ENCODE results near the gene ABCC3. TPM values are rescaled to one million over a fixed set of nuclear protein-coding genes. Genes with fewer than 3 reads are reported as not detected.
"Not testable (repeated sequence)": the region's sequence is repeated elsewhere in the genome, so short reads cannot be mapped to it uniquely, and the experiment has no call there.

The ABCC3 gene
- total RNA-seq, 4 donors from 2014 or later = 190 to 683 (median 305) TPM

GRCh38 chr17:50719144-50719923 lies 84.7 kb downstream of the ABCC3 start, which contains the start of gene LUC7L3:
Gene LUC7L3 (plus strand): TSS chr17:50719603. CDS start chr17:50719733, 130 bp downstream.
- no peaks in the 10 kb centered on the region for H3K27me3 ChIP-seq
- H3K36me3 ChIP-seq = no peaks in the 10 kb centered on the region

GRCh38 chr17:50719924-50720794 lies 85.5 kb downstream of the ABCC3 start:
- TF ChIP-seq CTCF (IDR thresholded peaks at IDR 0.05) (no peak), POLR2A (IDR thresholded peaks at IDR 0.05) (no peak)
- H3K36me3 ChIP-seq = no peaks in the 10 kb centered on the region
- H3K4me3 ChIP-seq = peak overlapping the region; percentile 73 to 96 (median 86)
- no peaks in the 10 kb centered on the region for H3K27me3 ChIP-seq
- peaks cover 0 to 38% (median 13%) of the 10 kb centered on the region in 4 donors for H3K4me1 ChIP-seq
- H3K27ac ChIP-seq = peak overlapping the region; percentile 93 to 98 (median 96)
- no peaks in the 10 kb centered on the region for H3K9me3 ChIP-seq
- no peak for DNase-seq

More at GRCh38 chr17:50719144-50719923, 84.7 kb downstream of the ABCC3 start, which contains the start of gene LUC7L3:
- H3K4me3 ChIP-seq = peak within 1 kb of the TSS; percentile 73 to 96 (median 86)
- DNase-seq = peak; percentile 89 to 97 (median 96)
- TF ChIP-seq CTCF (IDR thresholded peaks at IDR 0.05) (no peak), POLR2A (IDR thresholded peaks at IDR 0.05) (peak; percentile 69 to 81)
- no peaks in the 10 kb centered on the region for H3K9me3 ChIP-seq
- H3K4me1 ChIP-seq = peaks cover 0 to 30% (median 13%) of the 10 kb centered on the region in 4 donors
- H3K27ac ChIP-seq = peak within 1 kb of the TSS; percentile 93 to 98 (median 96)

- TF ChIP-seq CTCF (IDR thresholded peaks at IDR 0.05) (no peak), POLR2A (IDR thresholded peaks at IDR 0.05) (no peak)
- H3K9me3 ChIP-seq = no peaks in the 10 kb centered on the region
- DNase-seq = no peak
- H3K4me1 ChIP-seq = peaks cover 8 to 51% (median 18%) of the 10 kb centered on the region in 4 donors
- H3K4me3 ChIP-seq = peak overlapping the region; percentile 73 to 96 (median 86)
- H3K36me3 ChIP-seq = no peaks in the 10 kb centered on the region
- H3K27me3 ChIP-seq = no peaks in the 10 kb centered on the region
- peak overlapping the region in 3 of 4 donors; percentile 45 to 94 (median 93) for H3K27ac ChIP-seq
These were observed 86.7 kb downstream of the ABCC3 start for GRCh38 chr17:50721194-50722010.

GRCh38 chr17:50722746-50723145 lies 88.1 kb downstream of the ABCC3 start:
- Histone ChIP-seq H3K4me1 (peaks cover 8 to 64% (median 28%) of the 10 kb centered on the region in 4 donors), H3K27ac (no peak overlapping the region), H3K27me3 (no peaks in the 10 kb centered on the region), H3K36me3 (no peaks in the 10 kb centered on the region), H3K9me3 (no peaks in the 10 kb centered on the region), H3K4me3 (peak overlapping the region in 1 of 4 donors; percentile 84)
- TF ChIP-seq POLR2A (IDR thresholded peaks at IDR 0.05) (no peak), CTCF (IDR thresholded peaks at IDR 0.05) (no peak)
- no peak for DNase-seq

- H3K36me3 ChIP-seq, H3K27ac ChIP-seq, DNase-seq, H3K4me3 ChIP-seq, H3K27me3 ChIP-seq, H3K9me3 ChIP-seq: not testable (repeated sequence)
- H3K4me1 ChIP-seq = peaks cover 8 to 78% (median 28%) of the 10 kb centered on the region in 4 donors
These were observed 89.9 kb downstream of the ABCC3 start for GRCh38 chr17:50724622-50725021.

Data from Peyer's patch (tissue), 4 donors.